ENCODE results near the gene RCBTB2. TPM values are rescaled to one million over a fixed set of nuclear protein-coding genes. Genes with fewer than 3 reads are reported as not detected.

RCBTB2 gene
- total RNA-seq, 1 donor, result 10.5 TPM

- Histone ChIP-seq H2AFZ (ENCODE audit: low read length) (no peak overlapping the region), H4K20me1 (ENCODE audit: insufficient read depth, low read length) (no peaks in the 10 kb centered on the region), H3K9me3 (ENCODE audit: low read depth, low read length) (no peaks in the 10 kb centered on the region), H3K27ac (ENCODE audit: low read depth, low read length) (no peak overlapping the region), H3K36me3 (ENCODE audit: insufficient read depth, low read length) (no peaks in the 10 kb centered on the region), H3K79me2 (ENCODE audit: insufficient read depth, low read length) (no peaks in the 10 kb centered on the region), H3K27me3 (ENCODE audit: insufficient read depth, low read length) (no peaks in the 10 kb centered on the region), H3K4me3 (ENCODE audit: insufficient read depth, low read length) (no peak overlapping the region), H3K4me2 (ENCODE audit: insufficient read depth, low read length) (no peak overlapping the region), H3K4me1 (ENCODE audit: insufficient read depth, low read length) (peaks cover 23% of the 10 kb centered on the region)
- TF ChIP-seq, protein P1, sequence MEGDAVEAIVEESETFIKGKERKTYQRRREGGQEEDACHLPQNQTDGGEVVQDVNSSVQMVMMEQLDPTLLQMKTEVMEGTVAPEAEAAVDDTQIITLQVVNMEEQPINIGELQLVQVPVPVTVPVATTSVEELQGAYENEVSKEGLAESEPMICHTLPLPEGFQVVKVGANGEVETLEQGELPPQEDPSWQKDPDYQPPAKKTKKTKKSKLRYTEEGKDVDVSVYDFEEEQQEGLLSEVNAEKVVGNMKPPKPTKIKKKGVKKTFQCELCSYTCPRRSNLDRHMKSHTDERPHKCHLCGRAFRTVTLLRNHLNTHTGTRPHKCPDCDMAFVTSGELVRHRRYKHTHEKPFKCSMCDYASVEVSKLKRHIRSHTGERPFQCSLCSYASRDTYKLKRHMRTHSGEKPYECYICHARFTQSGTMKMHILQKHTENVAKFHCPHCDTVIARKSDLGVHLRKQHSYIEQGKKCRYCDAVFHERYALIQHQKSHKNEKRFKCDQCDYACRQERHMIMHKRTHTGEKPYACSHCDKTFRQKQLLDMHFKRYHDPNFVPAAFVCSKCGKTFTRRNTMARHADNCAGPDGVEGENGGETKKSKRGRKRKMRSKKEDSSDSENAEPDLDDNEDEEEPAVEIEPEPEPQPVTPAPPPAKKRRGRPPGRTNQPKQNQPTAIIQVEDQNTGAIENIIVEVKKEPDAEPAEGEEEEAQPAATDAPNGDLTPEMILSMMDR (IDR thresholded peaks at IDR 0.05; ENCODE audit: extremely low read depth, low read depth, low read length), result no peak
- DNase-seq (ENCODE audit: insufficient read length, low spot score, missing footprints), result no peak
Measured at GRCh38 chr13:48490241-48490640, 42.6 kb downstream of the RCBTB2 start.

GRCh38 chr13:48489666-48490065 lies 43.2 kb downstream of the RCBTB2 start:
- Histone ChIP-seq H3K36me3 (ENCODE audit: insufficient read depth, low read length) (no peaks in the 10 kb centered on the region), H3K4me2 (ENCODE audit: insufficient read depth, low read length) (no peak overlapping the region), H3K27me3 (ENCODE audit: insufficient read depth, low read length) (no peaks in the 10 kb centered on the region), H3K4me3 (ENCODE audit: insufficient read depth, low read length) (no peak overlapping the region), H3K79me2 (ENCODE audit: insufficient read depth, low read length) (no peaks in the 10 kb centered on the region), H3K9me3 (ENCODE audit: low read depth, low read length) (no peaks in the 10 kb centered on the region), H2AFZ (ENCODE audit: low read length) (no peak overlapping the region), H3K4me1 (ENCODE audit: insufficient read depth, low read length) (peaks cover 23% of the 10 kb centered on the region), H3K27ac (ENCODE audit: low read depth, low read length) (no peak overlapping the region), H4K20me1 (ENCODE audit: insufficient read depth, low read length) (no peaks in the 10 kb centered on the region)
- no peak for DNase-seq (ENCODE audit: insufficient read length, low spot score, missing footprints)
- TF ChIP-seq, protein P1 (IDR thresholded peaks at IDR 0.05; ENCODE audit: extremely low read depth, low read depth, low read length), result no peak

DNA sequence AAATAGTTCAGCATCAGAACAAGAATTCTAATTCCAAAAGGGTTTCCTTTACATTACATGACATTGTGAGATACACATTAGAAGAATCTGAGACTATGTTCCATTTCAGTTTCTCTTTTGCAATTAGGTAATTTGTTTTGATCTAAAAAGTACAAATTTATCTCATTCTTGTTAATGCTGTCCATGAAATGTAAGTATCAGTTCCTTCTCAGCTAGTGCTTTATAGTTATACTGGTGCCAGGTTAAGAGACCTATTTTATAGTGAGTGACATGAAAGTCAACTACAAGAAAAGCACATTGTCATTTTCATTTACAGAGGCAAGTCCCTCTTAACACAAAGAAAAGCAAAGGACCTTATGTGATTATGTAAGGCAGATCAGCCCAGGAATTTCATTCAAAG lies 43.9 kb downstream of the RCBTB2 start:
- H3K4me3 ChIP-seq (ENCODE audit: insufficient read depth, low read length), result no peak overlapping the region

GRCh38 chr13:48487968-48488367 lies 44.9 kb downstream of the RCBTB2 start:
- Histone ChIP-seq H3K4me2 (ENCODE audit: insufficient read depth, low read length) (no peak overlapping the region), H3K27me3 (ENCODE audit: insufficient read depth, low read length) (no peaks in the 10 kb centered on the region)
- TF ChIP-seq, protein P1 (IDR thresholded peaks at IDR 0.05; ENCODE audit: extremely low read depth, low read depth, low read length), result no peak

More for the DNA sequence above, 43.9 kb downstream of the RCBTB2 start:
- H3K79me2 ChIP-seq (ENCODE audit: insufficient read depth, low read length), result no peaks in the 10 kb centered on the region
- H2AFZ ChIP-seq (ENCODE audit: low read length), result no peak overlapping the region
- no peaks in the 10 kb centered on the region for H3K9me3 ChIP-seq (ENCODE audit: low read depth, low read length)
- no peaks in the 10 kb centered on the region for H3K36me3 ChIP-seq (ENCODE audit: insufficient read depth, low read length)
- peaks cover 19% of the 10 kb centered on the region for H3K4me1 ChIP-seq (ENCODE audit: insufficient read depth, low read length)
- TF ChIP-seq, protein P1 (IDR thresholded peaks at IDR 0.05; ENCODE audit: extremely low read depth, low read depth, low read length), result no peak
- H3K27ac ChIP-seq (ENCODE audit: low read depth, low read length), result no peak overlapping the region
- DNase-seq (ENCODE audit: insufficient read length, low spot score, missing footprints), result no peak
- H3K27me3 ChIP-seq (ENCODE audit: insufficient read depth, low read length), result no peaks in the 10 kb centered on the region
- no peaks in the 10 kb centered on the region for H4K20me1 ChIP-seq (ENCODE audit: insufficient read depth, low read length)
- no peak overlapping the region for H3K4me2 ChIP-seq (ENCODE audit: insufficient read depth, low read length)

More at GRCh38 chr13:48487968-48488367, 44.9 kb downstream of the RCBTB2 start:
- H3K79me2 ChIP-seq (ENCODE audit: insufficient read depth, low read length), result no peaks in the 10 kb centered on the region
- no peaks in the 10 kb centered on the region for H3K36me3 ChIP-seq (ENCODE audit: insufficient read depth, low read length)
- H3K27ac ChIP-seq (ENCODE audit: low read depth, low read length), result no peak overlapping the region
- H4K20me1 ChIP-seq (ENCODE audit: insufficient read depth, low read length), result no peaks in the 10 kb centered on the region
- H3K4me1 ChIP-seq (ENCODE audit: insufficient read depth, low read length), result peaks cover 16% of the 10 kb centered on the region
- no peak for DNase-seq (ENCODE audit: insufficient read length, low spot score, missing footprints)
- H3K4me3 ChIP-seq (ENCODE audit: insufficient read depth, low read length), result no peak overlapping the region
- no peaks in the 10 kb centered on the region for H3K9me3 ChIP-seq (ENCODE audit: low read depth, low read length)
- H2AFZ ChIP-seq (ENCODE audit: low read length), result no peak overlapping the region

Measured in osteoblast (primary cell).